Ectodermal cell (in vitro differentiated cells): ENCODE data around the gene SNX7. TPM values are rescaled to one million over a fixed set of nuclear protein-coding genes. Genes with fewer than 3 reads are reported as not detected.

ENCODE experiments used
- H3K27ac ChIP-seq: 2 replicates; pipeline ENCODE4 v1.7.0; 2013; ENCODE audit warnings: mild to moderate bottlenecking, low read depth, low read length; ENCODE audit not compliant: insufficient read depth, poor library complexity, severe bottlenecking
- H3K27me3 ChIP-seq: 2 replicates; pipeline ENCODE4 v1.7.0; 2013; ENCODE audit warnings: mild to moderate bottlenecking, low read length; ENCODE audit not compliant: insufficient read depth, control insufficient read depth, poor library complexity, severe bottlenecking
- H3K36me3 ChIP-seq: one replicate; pipeline ENCODE4 v1.7.0; 2013; ENCODE audit warnings: low read length; ENCODE audit not compliant: control insufficient read depth, insufficient read depth
- H3K4me1 ChIP-seq: one replicate; pipeline ENCODE4 v1.7.0; 2013; ENCODE audit warnings: low read length; ENCODE audit not compliant: control insufficient read depth, insufficient read depth
- H3K4me3 ChIP-seq: 2 replicates; pipeline ENCODE4 v1.7.0; 2013; ENCODE audit warnings: low read depth, low read length, control low read depth; ENCODE audit not compliant: insufficient read depth
- H3K9me3 ChIP-seq: 2 replicates; pipeline ENCODE4 v1.7.0; 2013; ENCODE audit warnings: mild to moderate bottlenecking, low read length, moderate library complexity; ENCODE audit not compliant: control insufficient read depth
- WGBS, 2 experiments: methylation state at CpG; one replicate each; pipeline ENCODE4 v1.1.7; 2013; ENCODE audit warnings: missing lambda C conversion rate in 2 of 2; 5-methylcytosine and 5-hydroxymethylcytosine counted together
- polyA plus RNA-seq, 4 experiments: library from polyadenylated mRNA; stranded (reverse); fragments of 50-300 nt; gene quantifications; one replicate each; pipeline ENCODE4 v1.2.3, GENCODE V29; 2013

Gene SNX7, protein sequence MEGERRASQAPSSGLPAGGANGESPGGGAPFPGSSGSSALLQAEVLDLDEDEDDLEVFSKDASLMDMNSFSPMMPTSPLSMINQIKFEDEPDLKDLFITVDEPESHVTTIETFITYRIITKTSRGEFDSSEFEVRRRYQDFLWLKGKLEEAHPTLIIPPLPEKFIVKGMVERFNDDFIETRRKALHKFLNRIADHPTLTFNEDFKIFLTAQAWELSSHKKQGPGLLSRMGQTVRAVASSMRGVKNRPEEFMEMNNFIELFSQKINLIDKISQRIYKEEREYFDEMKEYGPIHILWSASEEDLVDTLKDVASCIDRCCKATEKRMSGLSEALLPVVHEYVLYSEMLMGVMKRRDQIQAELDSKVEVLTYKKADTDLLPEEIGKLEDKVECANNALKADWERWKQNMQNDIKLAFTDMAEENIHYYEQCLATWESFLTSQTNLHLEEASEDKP
- 39.2 TPM for polyA plus RNA-seq (2013, experiment 1 of 4)
- polyA plus RNA-seq (2013, experiment 2 of 4) = 45.7 TPM
- 38.0 TPM for polyA plus RNA-seq (2013, experiment 3 of 4)
- polyA plus RNA-seq (2013, experiment 4 of 4) = 38.2 TPM

GRCh38 chr1:98661544-98662355 lies at the start of gene SNX7:
SNX7 (plus strand) TSS chr1:98661721; CDS start chr1:98661732, 11 bp downstream.
- Histone ChIP-seq H3K4me3 (peak within 1 kb of the TSS; percentile 86), H3K27me3 (peaks cover 7% of the 10 kb centered on the region), H3K36me3 (no peaks in the 10 kb centered on the region), H3K27ac (no peak within 1 kb of the TSS), H3K4me1 (no peaks in the 10 kb centered on the region), H3K9me3 (no peaks in the 10 kb centered on the region)
- WGBS, 2 experiments = 0% methylated on average over 80 of the region's 80 CpGs

DNA sequence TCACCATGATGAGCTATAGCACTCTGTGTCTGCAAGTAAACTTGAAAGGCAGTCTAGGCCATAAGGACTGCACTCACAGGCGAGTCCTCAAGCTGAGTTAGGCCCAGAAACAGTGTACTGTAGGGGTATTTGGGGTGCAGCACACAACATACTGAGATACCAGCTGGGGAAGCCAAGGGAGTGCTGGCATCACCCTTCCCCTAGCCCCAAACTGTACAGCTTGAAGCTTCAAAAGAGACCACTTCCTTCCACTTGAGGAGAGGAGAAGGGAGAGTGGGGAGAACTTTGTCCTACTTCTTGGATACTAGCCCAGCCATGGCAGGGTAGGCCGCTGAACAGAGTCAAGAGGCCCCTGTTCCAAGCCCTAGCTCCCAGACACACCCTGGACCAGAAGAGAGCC lies 24.2 kb upstream of the SNX7 start:
- H3K36me3 ChIP-seq = no peaks in the 10 kb centered on the region
- H3K4me1 ChIP-seq = no peaks in the 10 kb centered on the region
- no peaks in the 10 kb centered on the region for H3K27me3 ChIP-seq
- H3K4me3 ChIP-seq = no peak overlapping the region
- no peak overlapping the region for H3K27ac ChIP-seq
- no peaks in the 10 kb centered on the region for H3K9me3 ChIP-seq
- 85 to 87% methylated on average over 2 of the region's 2 CpGs for WGBS, 2 experiments

DNA sequence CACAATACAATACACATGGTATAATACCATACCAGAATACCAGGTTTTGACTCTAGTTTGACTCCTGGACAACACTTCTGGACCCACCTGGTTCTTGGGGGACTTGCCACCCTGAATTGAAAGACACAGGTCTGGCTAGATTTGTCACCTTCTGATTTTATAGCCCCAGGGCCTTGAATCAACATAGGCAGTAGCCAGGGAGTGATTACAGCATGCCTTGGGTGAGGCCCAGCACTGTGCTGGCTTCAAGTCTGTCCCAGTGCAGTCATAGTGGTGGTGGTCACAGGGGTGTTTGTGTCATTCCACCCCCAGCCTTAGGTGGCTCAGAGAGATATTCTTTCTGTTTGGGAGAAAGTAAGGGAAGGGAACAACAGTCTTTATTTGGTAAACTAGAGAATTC lies 23.3 kb upstream of the SNX7 start:
- H3K9me3 ChIP-seq = no peaks in the 10 kb centered on the region
- H3K4me1 ChIP-seq = no peaks in the 10 kb centered on the region
- no peaks in the 10 kb centered on the region for H3K27me3 ChIP-seq
- H3K27ac ChIP-seq = no peak overlapping the region
- H3K4me3 ChIP-seq = no peak overlapping the region
- H3K36me3 ChIP-seq = no peaks in the 10 kb centered on the region

GRCh38 chr1:98644510-98644909 lies 17.0 kb upstream of the SNX7 start:
- no peaks in the 10 kb centered on the region for H3K4me1 ChIP-seq
- H3K4me3 ChIP-seq = no peak overlapping the region
- H3K9me3 ChIP-seq = no peaks in the 10 kb centered on the region
- H3K27me3 ChIP-seq = no peaks in the 10 kb centered on the region
- no peaks in the 10 kb centered on the region for H3K36me3 ChIP-seq
- H3K27ac ChIP-seq = no peak overlapping the region
- WGBS, 2 experiments = 90 to 95% methylated on average over 2 of the region's 2 CpGs

GRCh38 chr1:98651116-98651632 lies 10.3 kb upstream of the SNX7 start:
- Histone ChIP-seq H3K36me3 (no peaks in the 10 kb centered on the region), H3K9me3 (no peaks in the 10 kb centered on the region), H3K4me1 (no peaks in the 10 kb centered on the region), H3K27ac (no peak overlapping the region), H3K27me3 (no peaks in the 10 kb centered on the region), H3K4me3 (no peak overlapping the region)
- 92% methylated on average over 6 of the region's 6 CpGs for WGBS, 2 experiments

GRCh38 chr1:98653123-98653522 lies 8.4 kb upstream of the SNX7 start:
- H3K4me1 ChIP-seq = no peaks in the 10 kb centered on the region
- H3K27me3 ChIP-seq = no peaks in the 10 kb centered on the region
- no peaks in the 10 kb centered on the region for H3K36me3 ChIP-seq
- H3K27ac ChIP-seq = no peak overlapping the region
- 89 to 91% methylated on average over 2 of the region's 2 CpGs for WGBS, 2 experiments
- no peaks in the 10 kb centered on the region for H3K9me3 ChIP-seq
- H3K4me3 ChIP-seq = no peak overlapping the region

DNA sequence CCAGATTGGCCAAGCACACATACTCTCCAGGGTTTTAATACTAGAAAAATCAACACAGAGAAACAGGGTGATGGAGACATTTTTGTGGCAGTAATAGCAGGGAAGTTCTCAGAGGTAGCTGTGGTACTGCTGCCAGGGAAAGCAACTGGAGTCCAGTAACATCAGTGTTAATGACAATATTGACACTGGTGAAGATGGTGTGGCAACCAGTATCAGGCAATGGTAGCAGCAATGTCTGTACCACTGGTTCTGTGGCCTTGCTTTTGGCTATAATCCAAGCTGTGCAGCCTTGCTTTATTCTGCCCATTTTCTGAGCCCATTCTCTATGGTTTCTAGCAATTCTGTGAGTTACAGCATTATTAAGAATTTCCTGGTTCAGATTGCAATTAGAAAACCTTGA lies 1.6 kb upstream of the SNX7 start:
- Histone ChIP-seq H3K4me3 (no peak overlapping the region), H3K27me3 (peaks cover 7% of the 10 kb centered on the region), H3K9me3 (no peaks in the 10 kb centered on the region), H3K4me1 (no peaks in the 10 kb centered on the region), H3K27ac (no peak overlapping the region), H3K36me3 (no peaks in the 10 kb centered on the region)

- peaks cover 7% of the 10 kb centered on the region for H3K27me3 ChIP-seq
- H3K4me1 ChIP-seq = no peaks in the 10 kb centered on the region
- peak overlapping the region; percentile 86 for H3K4me3 ChIP-seq
- WGBS, 2 experiments = 8 to 9% methylated on average over 25 of the region's 25 CpGs
- no peaks in the 10 kb centered on the region for H3K36me3 ChIP-seq
- H3K27ac ChIP-seq = no peak overlapping the region
- H3K9me3 ChIP-seq = no peaks in the 10 kb centered on the region
Observed at GRCh38 chr1:98660940-98661543, 479 bp upstream of the SNX7 start.

DNA sequence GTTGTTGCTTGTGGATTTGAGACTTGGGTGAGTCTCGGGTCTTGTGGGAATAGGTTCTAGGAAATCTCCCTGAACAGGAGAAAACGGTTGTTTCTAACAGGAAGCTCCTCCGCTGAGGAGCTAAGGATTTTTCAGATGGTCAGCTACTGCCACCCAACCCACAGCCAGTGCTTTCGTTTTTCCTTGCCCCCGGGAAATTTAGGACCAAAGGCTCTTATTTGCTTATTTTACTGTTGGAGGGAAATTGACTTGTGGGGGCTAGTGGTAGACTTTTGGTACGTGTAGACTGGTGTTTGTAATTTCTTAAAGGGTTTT lies 792 bp downstream of the SNX7 start:
- 1 to 2% methylated on average over 6 of the region's 6 CpGs for WGBS, 2 experiments
- no peaks in the 10 kb centered on the region for H3K36me3 ChIP-seq
- H3K4me3 ChIP-seq = peak overlapping the region; percentile 86
- H3K27me3 ChIP-seq = peaks cover 7% of the 10 kb centered on the region
- H3K27ac ChIP-seq = no peak overlapping the region
- H3K4me1 ChIP-seq = no peaks in the 10 kb centered on the region
- H3K9me3 ChIP-seq = no peaks in the 10 kb centered on the region

- Histone ChIP-seq H3K27me3 (no peaks in the 10 kb centered on the region), H3K9me3 (no peaks in the 10 kb centered on the region), H3K4me3 (no peak overlapping the region), H3K36me3 (no peaks in the 10 kb centered on the region), H3K4me1 (no peaks in the 10 kb centered on the region), H3K27ac (no peak overlapping the region)
- 89 to 94% methylated on average over 2 of the region's 2 CpGs for WGBS, 2 experiments
Observed at GRCh38 chr1:98668733-98669132, 7.2 kb downstream of the SNX7 start.
